Measurements from ENCODE around the gene FUCA1.
"Not testable (repeated sequence)": the region's sequence is repeated elsewhere in the genome, so short reads cannot be mapped to it uniquely, and the experiment has no call there.

Gene FUCA1

GRCh38 chr1:23837908-23838307 lies 30.2 kb downstream of the FUCA1 start:
- TF ChIP-seq CTCF (IDR thresholded peaks at IDR 0.05; ENCODE audit: extremely low read depth, missing control alignments) = no peak
- no peak for DNase-seq (ENCODE audit: low spot score)

GRCh38 chr1:23836037-23836436 lies 32.1 kb downstream of the FUCA1 start:
- no peak for TF ChIP-seq CTCF (IDR thresholded peaks at IDR 0.05; ENCODE audit: extremely low read depth, missing control alignments)

GRCh38 chr1:23834156-23834555 lies 33.9 kb downstream of the FUCA1 start:
- DNase-seq (ENCODE audit: low spot score) = not testable (repeated sequence)

More at GRCh38 chr1:23836037-23836436, 32.1 kb downstream of the FUCA1 start:
- no peak for DNase-seq (ENCODE audit: low spot score)

GRCh38 chr1:23827717-23828116 lies 40.4 kb downstream of the FUCA1 start:
- no peak for DNase-seq (ENCODE audit: low spot score)
- no peak for TF ChIP-seq CTCF (IDR thresholded peaks at IDR 0.05; ENCODE audit: extremely low read depth, missing control alignments)

GRCh38 chr1:23826590-23826989 lies 41.5 kb downstream of the FUCA1 start:
- not testable (repeated sequence) for DNase-seq (ENCODE audit: low spot score)

- DNase-seq (ENCODE audit: low spot score) = peak; percentile 71
- TF ChIP-seq CTCF (IDR thresholded peaks at IDR 0.05; ENCODE audit: extremely low read depth, missing control alignments) = no peak
Measured at GRCh38 chr1:23825762-23826522, 42.1 kb downstream of the FUCA1 start.

GRCh38 chr1:23825076-23825761 lies 42.9 kb downstream of the FUCA1 start, which contains the start of gene HMGCL:
Gene HMGCL, minus strand, starts transcription at chr1:23825429. Its CDS starts 14 bp downstream, at chr1:23825415.
- TF ChIP-seq CTCF (IDR thresholded peaks at IDR 0.05; ENCODE audit: extremely low read depth, missing control alignments) = no peak
- DNase-seq (ENCODE audit: low spot score) = peak; percentile 91

GRCh38 chr1:23824711-23825075 lies 43.4 kb downstream of the FUCA1 start:
- no peak for TF ChIP-seq CTCF (IDR thresholded peaks at IDR 0.05; ENCODE audit: extremely low read depth, missing control alignments)
- no peak for DNase-seq (ENCODE audit: low spot score)

Data from GM20000 (cell line).